ENCODE results near the gene IER3IP1.

Gene IER3IP1

GRCh38 chr18:47115205-47115604 is 61.0 kb downstream of the IER3IP1 start:
- Histone ChIP-seq H3K79me2 (ENCODE audit: insufficient read depth, low read length) (no peaks in the 10 kb centered on the region), H2AFZ (ENCODE audit: low read length) (no peak overlapping the region), H3K4me2 (ENCODE audit: low read depth, low read length, poor library complexity, severe bottlenecking) (no peak overlapping the region), H3F3A (ENCODE audit: low read depth) (no peaks in the 10 kb centered on the region), H3K4me3 (ENCODE audit: low read length, poor library complexity, severe bottlenecking) (no peak overlapping the region), H3K27me3 (ENCODE audit: insufficient read depth, low read length, poor library complexity, severe bottlenecking) (no peaks in the 10 kb centered on the region), H4K20me1 (ENCODE audit: insufficient read depth, low read length, poor library complexity, severe bottlenecking) (no peaks in the 10 kb centered on the region), H3K9me3 (ENCODE audit: insufficient read depth, low read depth, low read length) (no peaks in the 10 kb centered on the region), H3K9me2 (replicated peaks; ENCODE audit: low read depth, low read length) (no peaks in the 10 kb centered on the region), H3K36me3 (ENCODE audit: insufficient read depth, low read length) (peaks cover 31% of the 10 kb centered on the region; the same call in 1 of the 2 replicates), H3K9ac (ENCODE audit: low read depth, low read length, poor library complexity, severe bottlenecking) (no peak overlapping the region), H3K4me1 (ENCODE audit: insufficient read depth, low read length, poor library complexity, severe bottlenecking) (no peaks in the 10 kb centered on the region)
- TF ChIP-seq, protein P1, sequence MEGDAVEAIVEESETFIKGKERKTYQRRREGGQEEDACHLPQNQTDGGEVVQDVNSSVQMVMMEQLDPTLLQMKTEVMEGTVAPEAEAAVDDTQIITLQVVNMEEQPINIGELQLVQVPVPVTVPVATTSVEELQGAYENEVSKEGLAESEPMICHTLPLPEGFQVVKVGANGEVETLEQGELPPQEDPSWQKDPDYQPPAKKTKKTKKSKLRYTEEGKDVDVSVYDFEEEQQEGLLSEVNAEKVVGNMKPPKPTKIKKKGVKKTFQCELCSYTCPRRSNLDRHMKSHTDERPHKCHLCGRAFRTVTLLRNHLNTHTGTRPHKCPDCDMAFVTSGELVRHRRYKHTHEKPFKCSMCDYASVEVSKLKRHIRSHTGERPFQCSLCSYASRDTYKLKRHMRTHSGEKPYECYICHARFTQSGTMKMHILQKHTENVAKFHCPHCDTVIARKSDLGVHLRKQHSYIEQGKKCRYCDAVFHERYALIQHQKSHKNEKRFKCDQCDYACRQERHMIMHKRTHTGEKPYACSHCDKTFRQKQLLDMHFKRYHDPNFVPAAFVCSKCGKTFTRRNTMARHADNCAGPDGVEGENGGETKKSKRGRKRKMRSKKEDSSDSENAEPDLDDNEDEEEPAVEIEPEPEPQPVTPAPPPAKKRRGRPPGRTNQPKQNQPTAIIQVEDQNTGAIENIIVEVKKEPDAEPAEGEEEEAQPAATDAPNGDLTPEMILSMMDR (conservative IDR thresholded peaks at IDR 0.05; ENCODE audit: low read length) = no peak
- TF ChIP-seq EZH2phosphoT487 (IDR thresholded peaks at IDR 0.05; ENCODE audit: borderline replicate concordance) = no peak

GRCh38 chr18:47113796-47114540 is 62.2 kb downstream of the IER3IP1 start:
- Histone ChIP-seq H3K27me3 (ENCODE audit: insufficient read depth, low read length, poor library complexity, severe bottlenecking) (no peaks in the 10 kb centered on the region), H3K4me3 (ENCODE audit: low read length, poor library complexity, severe bottlenecking) (no peak overlapping the region), H2AFZ (ENCODE audit: low read length) (no peak overlapping the region), H3K4me2 (ENCODE audit: low read depth, low read length, poor library complexity, severe bottlenecking) (no peak overlapping the region), H3K4me1 (ENCODE audit: insufficient read depth, low read length, poor library complexity, severe bottlenecking) (no peaks in the 10 kb centered on the region), H3K9ac (ENCODE audit: low read depth, low read length, poor library complexity, severe bottlenecking) (no peak overlapping the region), H3K79me2 (ENCODE audit: insufficient read depth, low read length) (no peaks in the 10 kb centered on the region), H3K9me2 (replicated peaks; ENCODE audit: low read depth, low read length) (no peaks in the 10 kb centered on the region), H3K36me3 (ENCODE audit: insufficient read depth, low read length) (peaks cover 35% of the 10 kb centered on the region; the same call in 1 of the 2 replicates), H3K9me3 (ENCODE audit: insufficient read depth, low read depth, low read length) (no peaks in the 10 kb centered on the region), H4K20me1 (ENCODE audit: insufficient read depth, low read length, poor library complexity, severe bottlenecking) (no peaks in the 10 kb centered on the region), H3F3A (ENCODE audit: low read depth) (no peaks in the 10 kb centered on the region)
- TF ChIP-seq EZH2phosphoT487 (IDR thresholded peaks at IDR 0.05; ENCODE audit: borderline replicate concordance) = no peak
- TF ChIP-seq, protein P1 (conservative IDR thresholded peaks at IDR 0.05; ENCODE audit: low read length) = no peak

- Histone ChIP-seq H3K4me3 (ENCODE audit: low read length, poor library complexity, severe bottlenecking) (no peak overlapping the region), H3F3A (ENCODE audit: low read depth) (no peaks in the 10 kb centered on the region), H3K9me3 (ENCODE audit: insufficient read depth, low read depth, low read length) (no peaks in the 10 kb centered on the region), H2AFZ (ENCODE audit: low read length) (no peak overlapping the region), H3K79me2 (ENCODE audit: insufficient read depth, low read length) (no peaks in the 10 kb centered on the region), H3K9ac (ENCODE audit: low read depth, low read length, poor library complexity, severe bottlenecking) (no peak overlapping the region), H3K36me3 (ENCODE audit: insufficient read depth, low read length) (peaks cover 31% of the 10 kb centered on the region; the same call in 1 of the 2 replicates), H3K9me2 (replicated peaks; ENCODE audit: low read depth, low read length) (no peaks in the 10 kb centered on the region), H3K4me1 (ENCODE audit: insufficient read depth, low read length, poor library complexity, severe bottlenecking) (no peaks in the 10 kb centered on the region), H3K4me2 (ENCODE audit: low read depth, low read length, poor library complexity, severe bottlenecking) (no peak overlapping the region), H3K27me3 (ENCODE audit: insufficient read depth, low read length, poor library complexity, severe bottlenecking) (no peaks in the 10 kb centered on the region), H4K20me1 (ENCODE audit: insufficient read depth, low read length, poor library complexity, severe bottlenecking) (no peaks in the 10 kb centered on the region)
- no peak for TF ChIP-seq EZH2phosphoT487 (IDR thresholded peaks at IDR 0.05; ENCODE audit: borderline replicate concordance)
- TF ChIP-seq, protein P1 (conservative IDR thresholded peaks at IDR 0.05; ENCODE audit: low read length) = no peak
Observed at GRCh38 chr18:47110492-47111274, 65.5 kb downstream of the IER3IP1 start.

Data from Loucy (cell line).